GM21390 (cell line): Measurements from ENCODE around the gene FAN1.

Experiments
- ATAC-seq: cut with Tn5 transposase; IDR thresholded peaks from one replicate; pipeline ENCODE4 v1.9.1; 2021; ENCODE audit not compliant: unreplicated experiment

Gene FAN1

GRCh38 chr15:30919877-30920550, 16.3 kb downstream of the FAN1 start:
- ATAC-seq = no peak

DNA sequence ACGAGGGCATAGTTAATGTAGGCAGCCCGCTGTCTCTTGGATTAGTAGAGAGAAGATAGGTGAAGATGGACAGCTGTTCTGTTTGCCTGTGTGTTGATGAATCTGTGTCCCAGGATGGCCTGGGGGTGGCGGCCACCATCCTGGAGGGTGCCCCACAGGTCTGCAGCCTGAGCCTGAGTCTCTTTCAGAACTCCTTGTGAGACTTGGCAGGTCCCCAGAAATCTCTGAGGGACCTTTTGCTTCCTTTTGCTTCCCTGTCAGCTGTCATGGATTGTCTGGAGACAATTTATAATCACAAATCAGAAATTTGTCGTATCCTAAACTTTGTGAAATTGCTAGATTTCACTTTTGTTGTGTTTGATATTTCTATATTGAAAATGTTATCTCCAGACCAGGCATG, 17.4 kb downstream of the FAN1 start:
- no peak for ATAC-seq

- ATAC-seq = no peak
Measured at GRCh38 chr15:30921781-30922479, 18.2 kb downstream of the FAN1 start.

DNA sequence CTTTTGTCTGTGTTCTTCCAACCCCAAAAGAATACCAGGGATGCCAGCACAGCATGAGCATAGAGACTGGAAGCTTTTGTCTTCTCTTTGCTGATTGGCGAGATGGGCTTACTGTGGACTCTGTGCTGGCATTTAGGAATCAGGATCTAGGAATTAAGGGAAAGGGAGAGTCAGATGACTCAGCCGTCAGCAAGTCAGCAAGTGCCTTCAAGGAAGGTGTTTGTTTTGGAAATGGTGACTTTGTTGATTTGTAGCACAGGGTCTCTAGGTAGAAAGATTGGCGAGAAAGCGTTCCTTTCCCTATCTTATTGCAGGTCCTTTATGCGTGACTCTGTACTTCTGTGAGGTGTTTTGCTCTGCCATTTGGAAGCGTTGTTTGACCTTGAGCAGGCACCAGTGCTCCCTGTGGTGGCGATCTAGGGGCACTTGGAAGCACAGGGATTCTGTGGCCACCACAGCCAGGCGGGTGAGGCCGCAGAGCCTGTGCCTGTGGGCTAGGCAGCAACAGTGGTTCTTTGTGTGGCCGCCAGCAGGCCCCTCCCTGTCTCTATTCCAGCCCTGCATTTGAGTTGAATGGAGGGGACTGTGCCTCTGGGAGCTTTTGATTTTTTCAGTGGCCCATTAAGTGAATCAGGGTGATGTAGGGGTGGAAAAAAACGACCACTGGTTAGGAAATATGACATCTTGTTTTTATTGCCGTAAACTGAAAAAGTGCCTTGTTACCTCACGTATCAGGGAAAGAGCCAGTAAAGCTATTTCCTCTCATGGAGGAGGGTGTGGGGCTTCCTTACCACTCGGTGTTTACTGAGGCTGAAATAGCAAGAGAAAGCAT, 19.0 kb downstream of the FAN1 start:
- no peak for ATAC-seq

DNA sequence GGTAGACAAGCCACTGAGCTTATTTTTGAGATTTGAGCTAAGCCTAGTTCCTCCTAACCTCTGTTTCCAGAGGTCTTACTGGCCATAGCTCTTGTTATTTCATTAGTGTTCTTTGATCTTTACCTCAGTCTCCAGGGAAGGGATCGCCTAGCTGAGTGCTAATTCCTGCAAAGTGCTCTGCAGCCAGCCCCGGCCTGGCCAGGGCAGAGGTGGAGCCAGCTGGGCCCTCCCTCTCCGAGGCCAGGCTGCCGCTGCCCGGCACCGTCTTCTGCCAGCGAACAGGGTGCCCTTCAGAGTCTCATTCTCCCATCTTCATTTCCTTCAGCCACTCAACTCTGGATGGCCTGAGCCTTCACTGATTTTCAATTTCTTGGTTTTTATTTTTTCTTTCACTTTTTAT, 19.7 kb downstream of the FAN1 start:
- no peak for ATAC-seq

DNA sequence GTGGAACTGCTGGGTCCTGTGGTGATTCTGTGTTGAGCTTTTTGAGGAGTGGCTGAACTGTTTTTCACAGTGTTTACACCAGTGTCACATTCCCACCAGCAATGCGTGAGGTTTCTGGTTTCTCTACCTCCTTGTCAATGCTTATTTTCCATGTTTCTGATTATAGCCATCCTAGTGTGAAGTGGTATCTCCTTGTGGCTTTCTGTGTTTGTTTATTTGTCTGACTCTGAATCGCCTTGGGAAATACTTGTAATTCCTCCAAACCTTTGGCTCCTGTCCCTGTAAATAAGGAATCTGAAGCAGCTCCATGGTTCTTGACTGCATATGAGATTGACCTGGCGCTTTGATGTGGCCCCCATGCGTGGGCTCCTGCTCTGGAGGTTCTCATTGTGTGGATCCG, 20.6 kb downstream of the FAN1 start:
- ATAC-seq = no peak

- no peak for ATAC-seq
Measured at GRCh38 chr15:30925686-30926085, 22.0 kb downstream of the FAN1 start.

DNA sequence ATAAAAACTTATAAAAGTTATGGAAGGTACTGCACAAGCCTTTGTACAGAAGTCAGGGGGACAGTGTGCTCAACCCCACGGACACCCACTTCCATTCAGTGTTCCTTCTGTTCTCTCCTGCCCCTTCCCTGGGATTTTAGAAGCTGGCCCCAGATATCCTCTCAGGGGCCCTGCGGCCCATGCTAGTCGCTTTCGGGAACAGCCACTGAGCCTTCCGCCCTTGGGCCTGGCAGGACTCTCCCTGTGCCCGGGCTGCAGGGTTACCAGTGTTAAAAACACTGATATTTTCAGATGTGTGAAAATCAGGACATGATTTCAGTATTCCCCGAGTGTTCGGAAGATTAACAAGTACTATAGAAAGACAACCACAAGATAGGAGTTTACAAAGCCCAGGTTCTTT, 22.4 kb downstream of the FAN1 start:
- no peak for ATAC-seq

DNA sequence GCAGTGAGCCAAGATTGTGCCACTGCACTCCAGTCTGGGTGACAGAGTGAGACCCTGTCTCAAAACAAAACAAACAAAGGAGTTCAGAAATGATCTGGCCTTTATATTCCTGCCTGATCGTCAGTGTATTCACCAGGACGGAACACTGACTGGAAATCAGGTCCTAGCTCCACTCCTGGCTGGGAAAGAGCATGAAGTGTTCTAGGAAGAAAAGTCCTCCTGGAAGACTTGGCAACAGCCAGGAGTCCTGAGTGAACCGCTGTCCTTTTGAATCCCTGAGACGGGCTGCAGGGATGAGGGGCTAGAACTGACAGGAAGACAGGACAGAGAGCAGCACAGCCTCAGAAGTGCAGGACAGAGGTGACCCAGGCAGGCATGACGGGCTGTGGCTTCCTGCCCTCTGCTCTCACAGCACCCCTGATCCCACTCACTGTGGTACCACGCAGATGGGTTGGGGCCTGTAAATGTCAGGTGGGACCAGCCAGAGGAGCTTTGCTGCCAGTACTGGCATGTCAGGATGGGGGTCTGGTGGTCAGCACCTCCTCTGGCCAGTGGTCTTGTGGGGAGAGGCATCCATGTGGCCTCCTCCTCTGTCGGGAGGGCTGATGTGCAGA, 23.5 kb downstream of the FAN1 start:
- no peak for ATAC-seq

- ATAC-seq = no peak
Measured at GRCh38 chr15:30928076-30928475, 24.4 kb downstream of the FAN1 start.

DNA sequence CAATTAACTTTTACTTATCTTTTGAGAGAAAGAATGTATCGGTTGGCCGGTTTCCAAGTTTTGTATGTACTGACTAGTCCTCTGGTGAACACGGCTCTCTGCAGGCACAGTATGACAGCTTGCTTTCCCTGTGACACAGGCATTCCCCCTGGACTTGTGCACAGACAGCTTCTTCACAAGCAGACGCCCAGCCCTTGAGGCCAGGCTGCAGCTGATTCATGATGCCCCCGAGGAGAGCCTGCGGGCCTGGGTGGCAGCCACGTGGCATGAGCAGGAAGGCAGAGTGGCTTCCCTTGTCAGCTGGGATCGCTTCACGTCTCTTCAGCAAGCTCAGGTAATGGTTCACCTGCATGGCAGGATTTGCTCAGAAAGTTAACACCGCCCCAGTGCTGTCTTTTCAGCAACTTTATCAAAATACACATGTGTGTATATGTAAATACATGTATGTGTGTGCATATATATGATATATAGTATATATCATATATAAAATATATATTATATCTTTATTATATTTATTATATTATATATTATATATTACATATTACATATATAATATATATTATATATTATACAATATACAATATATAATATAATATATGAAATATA, 25.5 kb downstream of the FAN1 start:
- ATAC-seq = no peak

GRCh38 chr15:30929982-30930381, 26.3 kb downstream of the FAN1 start:
- no peak for ATAC-seq

- ATAC-seq = no peak
Measured at GRCh38 chr15:30930422-30930821, 26.7 kb downstream of the FAN1 start.

DNA sequence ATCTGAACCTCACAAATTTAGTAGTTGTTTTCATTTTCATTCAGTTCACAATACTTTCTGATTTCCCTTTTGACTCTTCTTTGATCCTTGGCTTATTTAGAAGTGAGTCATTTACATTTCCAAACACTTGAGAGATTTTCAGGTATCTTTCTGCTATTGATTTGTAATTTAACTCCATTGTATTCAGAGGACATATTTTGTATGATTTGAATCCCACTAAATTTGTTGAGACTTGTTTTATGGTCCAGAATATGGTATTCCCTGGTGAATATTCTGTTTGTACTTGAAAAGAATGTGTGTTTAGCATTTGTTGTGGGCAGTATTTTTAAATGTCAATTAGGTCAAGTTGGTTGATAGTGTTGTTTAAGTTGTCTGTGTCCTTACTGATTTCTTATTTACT, 29.6 kb downstream of the FAN1 start:
- no peak for ATAC-seq

GRCh38 chr15:30939161-30939560, 35.4 kb downstream of the FAN1 start:
- ATAC-seq = no peak

DNA sequence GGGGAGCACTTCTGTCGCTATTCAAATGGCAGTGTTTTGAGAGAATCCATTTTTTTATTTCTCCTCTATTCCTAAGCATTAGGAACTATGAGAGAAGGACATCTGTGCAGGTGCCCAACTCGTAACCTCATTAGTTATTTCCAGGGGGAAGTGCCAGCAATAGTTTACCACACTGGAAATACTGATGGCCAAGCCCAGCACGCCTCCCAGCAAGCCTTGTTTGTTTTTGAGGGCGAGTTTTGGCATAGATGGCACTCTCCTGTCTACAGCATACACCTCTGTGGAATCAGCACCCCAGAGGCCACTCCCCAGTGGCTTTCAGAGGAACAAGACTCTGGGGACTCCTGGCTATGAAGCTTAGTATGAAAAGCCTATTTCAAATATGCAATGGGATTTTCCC, 36.6 kb downstream of the FAN1 start:
- no peak for ATAC-seq

GRCh38 chr15:30941520-30941919, 37.8 kb downstream of the FAN1 start:
- ATAC-seq = no peak

DNA sequence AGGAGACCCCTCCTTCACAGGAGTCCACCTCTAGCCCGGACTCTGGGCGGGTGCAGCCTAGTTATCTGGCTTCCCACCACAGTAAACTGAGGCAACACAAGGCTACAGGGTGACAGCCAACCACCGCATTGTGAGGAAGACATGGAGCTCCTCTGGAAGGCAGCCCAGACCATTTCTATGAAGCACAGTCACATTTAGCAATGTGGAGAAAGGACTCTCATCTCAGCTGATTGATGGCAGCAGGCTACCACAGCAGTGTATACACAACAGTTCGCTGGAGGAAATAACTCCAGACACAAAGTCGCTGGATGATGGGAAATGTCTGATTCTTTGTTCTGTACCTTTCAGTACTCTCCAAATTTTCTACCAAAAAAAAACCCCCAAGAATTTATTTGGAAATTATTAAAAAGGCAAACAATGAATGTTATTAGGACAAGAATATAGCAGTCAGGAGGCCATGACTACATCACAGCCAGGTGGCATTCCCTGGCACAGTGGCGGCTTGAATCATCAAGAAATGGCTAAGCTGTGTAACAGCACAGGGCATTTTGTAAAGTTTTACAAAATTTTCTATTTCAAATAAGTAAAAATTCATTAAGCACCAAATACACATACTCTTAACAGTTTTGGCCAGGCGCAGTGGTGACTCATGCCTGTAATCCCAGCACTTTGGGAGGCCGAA, 40.1 kb downstream of the FAN1 start:
- no peak for ATAC-seq

DNA sequence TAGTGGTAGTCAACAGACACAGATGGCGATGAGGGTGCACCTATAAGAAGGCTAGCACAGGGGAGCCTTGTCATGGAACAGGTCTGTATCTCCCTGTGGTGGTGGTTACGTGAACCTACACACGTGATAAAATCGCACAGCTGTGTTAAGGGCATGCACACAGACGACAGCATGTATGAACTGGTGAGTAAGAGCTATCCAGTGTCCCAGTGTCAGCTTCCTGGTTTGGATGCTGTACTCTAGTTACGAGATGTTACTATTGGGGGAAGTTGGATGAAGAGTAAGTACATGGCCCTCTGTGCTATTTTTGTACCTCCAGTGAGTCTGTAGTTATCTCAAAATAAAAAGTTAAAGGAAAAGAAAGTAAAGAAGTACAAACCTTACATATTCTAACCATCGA, 49.5 kb downstream of the FAN1 start:
- ATAC-seq = no peak

DNA sequence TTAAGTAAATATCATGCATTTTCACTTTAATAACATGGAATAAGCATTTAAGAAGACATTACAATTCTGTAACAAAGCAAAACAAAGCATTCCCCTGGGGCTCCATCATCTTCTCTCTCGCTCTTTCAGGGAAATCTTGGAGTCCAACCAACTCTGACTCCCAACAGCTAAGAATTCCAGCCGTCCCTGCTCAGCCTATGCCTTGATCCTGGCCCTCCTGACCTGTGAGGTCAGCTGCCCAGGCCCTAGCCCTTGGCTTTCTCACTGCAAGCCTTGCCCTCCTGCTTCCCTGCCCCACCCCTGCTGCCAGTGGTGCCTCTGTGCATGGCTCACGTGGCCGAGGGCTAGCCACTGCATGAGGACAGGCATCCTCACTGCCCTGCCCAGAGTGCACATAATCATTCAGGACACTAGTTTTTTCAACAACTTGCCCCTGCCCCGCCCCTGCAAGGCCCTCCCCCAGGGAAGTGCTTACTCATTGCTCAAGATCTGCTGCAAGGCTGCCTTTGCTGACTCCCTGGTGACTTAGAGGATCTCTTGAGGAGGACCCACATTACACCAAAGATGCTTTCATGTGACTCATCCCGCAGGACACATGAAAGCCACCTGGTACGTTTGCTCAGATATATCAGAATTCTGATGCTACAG, 50.1 kb downstream of the FAN1 start:
- ATAC-seq = no peak
